Mesothelial cell of epicardium (in vitro differentiated cells): ENCODE results near the gene ZNF546. TPM values are rescaled to one million over a fixed set of nuclear protein-coding genes. Genes with fewer than 3 reads are reported as not detected.

Experiments used
- DNase-seq, 2 experiments: peaks; one replicate each; pipeline ENCODE4 v3.0.0; 2021; ENCODE audit warnings: low spot score in 2 of 2; ENCODE audit not compliant: unreplicated experiment in 2 of 2
- H3K27ac Mint-ChIP-seq: 2 replicates; pipeline ENCODE4 v1.8.0; 2021; ENCODE audit warnings: mixed read lengths
- H3K27me3 Mint-ChIP-seq: 2 replicates; pipeline ENCODE4 v1.8.0; 2021; ENCODE audit warnings: low read depth, mixed read lengths
- H3K36me3 Mint-ChIP-seq: 2 replicates; pipeline ENCODE4 v1.8.0; 2021; ENCODE audit warnings: mixed read lengths
- H3K4me1 Mint-ChIP-seq: 2 replicates; pipeline ENCODE4 v1.8.0; 2021; ENCODE audit warnings: mixed read lengths
- H3K4me3 Mint-ChIP-seq: 2 replicates; pipeline ENCODE4 v1.8.0; 2021; ENCODE audit warnings: mild to moderate bottlenecking, moderate library complexity, mixed read lengths
- H3K9me3 Mint-ChIP-seq: 2 replicates; pipeline ENCODE4 v1.8.0; 2021; ENCODE audit warnings: mixed read lengths
- CTCF ChIP-seq: fragments of 200-600 bp; sonication (generic); IDR thresholded peaks from one replicate; pipeline ENCODE4 v1.5.0; 2021; ENCODE audit warnings: antibody characterized with exemption; ENCODE audit not compliant: unreplicated experiment
- total RNA-seq: library from RNA; stranded (reverse); gene quantifications from 3 replicates; pipeline ENCODE4 v1.2.1, GENCODE V29; 2021

Gene ZNF546
- 6.8 to 9.8 TPM (median 8.7 TPM) in 3 replicates for total RNA-seq

DNA sequence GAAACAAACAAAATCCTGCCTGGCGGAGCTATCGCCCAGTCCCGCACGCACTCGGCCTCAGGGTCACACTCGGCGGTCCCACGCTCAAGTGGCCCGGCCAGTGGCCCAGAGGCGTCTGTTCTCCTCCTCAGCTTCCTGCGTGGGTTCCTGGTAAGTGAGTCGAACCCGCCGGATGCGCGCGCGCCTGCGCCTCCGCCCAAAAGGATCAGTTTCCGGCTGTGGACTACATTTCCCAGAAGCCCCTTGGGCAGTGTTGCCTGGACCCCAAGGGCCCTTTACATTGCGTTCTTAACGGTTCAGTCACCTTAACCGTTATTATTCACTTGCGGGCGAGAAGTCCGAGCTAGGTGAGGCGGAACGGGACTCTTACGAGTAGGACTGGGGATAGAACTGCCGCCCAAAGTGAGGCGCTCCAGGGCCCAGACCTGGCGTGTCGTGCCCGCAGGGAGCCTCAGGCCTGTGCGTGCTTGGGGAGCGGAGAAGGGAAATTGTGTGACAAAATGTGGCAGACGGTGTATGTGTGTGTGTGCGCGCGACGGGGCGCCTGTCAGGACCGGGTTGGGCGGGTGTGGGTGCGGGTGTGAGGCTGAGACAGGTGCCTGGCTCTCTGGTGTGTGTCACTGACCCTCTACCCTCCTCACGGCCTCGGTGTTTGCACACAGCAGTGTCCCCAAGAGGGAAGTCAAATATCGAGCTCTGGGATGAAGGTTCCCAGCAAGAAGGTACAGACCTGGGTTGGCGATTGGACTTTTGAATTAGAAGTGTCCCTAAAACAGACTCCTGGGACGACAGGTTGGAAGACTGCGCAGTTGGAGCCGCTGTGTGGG, at the start of gene ZNF546:
TSS of gene ZNF546 (plus strand) at position 250 of the 827 bp plus-strand sequence. CDS start 1,267 bp downstream, outside the sequence.
- TF ChIP-seq CTCF: no peak
- peak within 1 kb of the TSS; percentile 91 for H3K4me3 Mint-ChIP-seq
- peaks cover 15% of the 10 kb centered on the region for H3K9me3 Mint-ChIP-seq

DNA sequence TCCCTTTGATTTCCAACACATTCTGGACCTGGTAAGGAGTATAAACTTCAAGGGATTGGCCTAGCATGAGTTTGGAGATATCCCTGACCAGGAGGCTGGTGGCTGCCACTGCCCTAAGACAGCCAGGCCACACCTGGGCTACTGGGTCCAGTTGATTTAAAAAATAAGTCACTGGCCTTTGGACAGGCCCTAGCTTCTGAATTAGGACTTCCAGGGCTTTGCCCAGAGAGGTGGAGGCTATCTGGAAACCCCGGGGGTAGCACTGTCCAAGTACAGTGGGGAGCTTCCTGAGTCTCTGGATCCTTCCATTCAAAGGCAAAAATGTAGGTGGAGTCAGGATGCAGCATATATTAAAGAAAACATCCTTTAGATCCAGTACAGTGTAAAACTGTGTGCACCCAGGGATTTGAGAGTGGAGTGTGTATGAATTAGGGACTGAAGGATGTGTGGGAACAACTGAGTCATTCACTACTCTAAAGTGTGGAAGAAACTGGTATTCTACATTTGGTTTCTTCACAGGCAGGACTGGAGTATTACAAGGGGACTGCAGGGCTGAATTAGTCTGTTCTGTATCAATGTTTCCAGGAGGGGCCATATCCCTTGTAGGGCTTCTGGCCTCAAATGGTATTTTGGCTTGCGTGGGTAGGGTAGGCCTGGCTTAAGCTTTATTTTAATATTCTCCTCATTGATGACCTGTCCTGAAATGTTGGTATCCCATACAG, 47.7 kb upstream of the ZNF546 start:
- Mint-ChIP-seq H3K36me3 (no peaks in the 10 kb centered on the region), H3K4me3 (no peak overlapping the region), H3K27ac (no peak overlapping the region), H3K9me3 (no peaks in the 10 kb centered on the region), H3K4me1 (peaks cover 11% of the 10 kb centered on the region), H3K27me3 (no peaks in the 10 kb centered on the region)
- peak in 1 of 2 experiments; percentile 16 for DNase-seq
- TF ChIP-seq CTCF: no peak

More for the DNA sequence above, at the start of gene ZNF546:
- peak within 1 kb of the TSS; percentile 89 for H3K27ac Mint-ChIP-seq
- H3K36me3 Mint-ChIP-seq: peaks cover 20% of the 10 kb centered on the region
- H3K27me3 Mint-ChIP-seq: no peaks in the 10 kb centered on the region
- peaks cover 22% of the 10 kb centered on the region for H3K4me1 Mint-ChIP-seq
- peak; percentile 58 to 82 for DNase-seq

DNA sequence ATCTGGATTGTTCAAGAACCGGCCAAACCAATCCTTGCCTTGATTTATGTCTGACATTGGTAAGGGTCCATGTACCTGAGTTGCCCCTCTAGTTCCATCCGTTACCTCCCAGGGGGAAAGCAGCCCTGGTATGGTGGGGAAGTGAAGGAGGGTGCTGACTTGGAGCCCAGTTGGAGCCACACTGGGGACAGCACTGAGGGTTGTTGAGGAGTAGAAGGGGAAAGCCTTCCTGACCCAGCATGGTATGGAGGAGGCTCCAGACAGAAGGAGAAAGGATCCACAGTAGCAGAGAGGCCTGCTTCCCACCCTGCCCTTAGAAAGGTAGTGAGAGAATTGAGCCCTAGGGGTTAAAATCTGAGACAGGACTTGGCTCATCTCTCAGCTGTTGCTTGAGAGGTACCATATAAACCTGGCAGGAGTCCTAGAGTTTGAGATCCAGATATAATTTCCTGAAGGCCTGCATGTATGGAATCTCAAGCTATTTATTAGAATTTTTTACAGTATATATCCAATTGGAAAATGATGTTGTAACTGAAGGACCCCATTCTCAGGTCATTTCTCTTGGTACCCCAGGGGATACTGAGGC, 45.7 kb upstream of the ZNF546 start:
- Mint-ChIP-seq H3K27me3 (no peaks in the 10 kb centered on the region), H3K27ac (no peak overlapping the region), H3K9me3 (no peaks in the 10 kb centered on the region), H3K4me1 (peaks cover 9% of the 10 kb centered on the region), H3K36me3 (no peaks in the 10 kb centered on the region), H3K4me3 (no peak overlapping the region)
- TF ChIP-seq CTCF: no peak
- peak in 1 of 2 experiments; percentile 6 for DNase-seq

GRCh38 chr19:39951686-39952085, 45.2 kb upstream of the ZNF546 start:
- H3K36me3 Mint-ChIP-seq: no peaks in the 10 kb centered on the region

More at GRCh38 chr19:39951686-39952085, 45.2 kb upstream of the ZNF546 start:
- Mint-ChIP-seq H3K4me1 (peaks cover 9% of the 10 kb centered on the region), H3K4me3 (no peak overlapping the region), H3K27ac (no peak overlapping the region), H3K27me3 (no peaks in the 10 kb centered on the region), H3K9me3 (no peaks in the 10 kb centered on the region)
- DNase-seq: peak in 1 of 2 experiments; percentile 2
- TF ChIP-seq CTCF: no peak
